OCI-LY7 (cell line): Measurements from ENCODE around the gene CAP1. TPM values are rescaled to one million over a fixed set of nuclear protein-coding genes. Genes with fewer than 3 reads are reported as not detected.

Experiments used
- BruUV-seq: library from RNA; stranded (reverse); fragments of 400-500 nt; replicated peaks from 2 replicates; lab custom pipeline; 2021; lab: Mats Ljungman, UMichigan
- CTCF ChIA-PET: fragments of 300-600 bp; sonication (Branson Sonifier 250); formaldehyde crosslinking; loops from one replicate; lab custom pipeline; 2022; ENCODE audit warnings: antibody characterized with exemption; ENCODE audit not compliant: unreplicated experiment; lab: Charles Lee
- POLR2A ChIA-PET: fragments of 300-600 bp; sonication (Branson Sonifier 250); formaldehyde crosslinking; loops from one replicate; lab custom pipeline; 2022; ENCODE audit warnings: antibody characterized with exemption; lab: Charles Lee
- DNase-seq: peaks from one replicate; pipeline ENCODE4 v3.0.0-alpha.2; 2015; ENCODE audit warnings: low spot score
- H2AFZ ChIP-seq: fragments of 200-600 bp; sonication (generic), shearing (Covaris generic); 2 replicates; pipeline ENCODE4 v1.6.1; 2014; ENCODE audit warnings: mild to moderate bottlenecking, antibody characterized with exemption, low read length, moderate library complexity
- H3K27ac ChIP-seq: fragments of 200-600 bp; sonication (generic); 2 replicates; pipeline ENCODE4 v1.5.1; 2014; ENCODE audit warnings: mixed run types, low read depth, mild to moderate bottlenecking, moderate library complexity, low read length, inconsistent platforms; ENCODE audit not compliant: poor library complexity, severe bottlenecking
- H3K36me3 ChIP-seq: fragments of 200-600 bp; sonication (generic); 2 replicates; pipeline ENCODE4 v1.6.1; 2014; ENCODE audit warnings: mild to moderate bottlenecking, antibody characterized with exemption, low read length, moderate library complexity, mixed read lengths; ENCODE audit not compliant: insufficient read depth
- H3K4me1 ChIP-seq: fragments of 200-600 bp; sonication (generic); 2 replicates; pipeline ENCODE4 v1.5.1; 2014; ENCODE audit warnings: mild to moderate bottlenecking, low read length; ENCODE audit not compliant: insufficient read depth, poor library complexity, severe bottlenecking
- H3K4me2 ChIP-seq: fragments of 200-600 bp; sonication (generic); 2 replicates; pipeline ENCODE4 v1.6.1; 2014; ENCODE audit warnings: mild to moderate bottlenecking, low read length
- H3K4me3 ChIP-seq: fragments of 200-600 bp; sonication (generic); 2 replicates; pipeline ENCODE4 v1.5.1; 2014; ENCODE audit warnings: mild to moderate bottlenecking, low read depth, low read length; ENCODE audit not compliant: poor library complexity, severe bottlenecking
- H3K79me2 ChIP-seq: fragments of 200-600 bp; sonication (generic); 2 replicates; pipeline ENCODE4 v1.6.1; 2016; ENCODE audit warnings: low read depth, mild to moderate bottlenecking, low read length, moderate library complexity, mixed read lengths; ENCODE audit not compliant: insufficient read depth
- H3K9me2 ChIP-seq: fragments of 200-600 bp; sonication (generic); 2 replicates; pipeline ENCODE4 v1.6.1; 2016; ENCODE audit warnings: mild to moderate bottlenecking, low read length, mixed read lengths; ENCODE audit not compliant: insufficient read depth
- H3K9me3 ChIP-seq: fragments of 200-600 bp; sonication (generic); 2 replicates; pipeline ENCODE4 v1.6.1; 2014; ENCODE audit warnings: mild to moderate bottlenecking, mixed run types, low read length, mixed read lengths
- H4K20me1 ChIP-seq: fragments of 200-600 bp; sonication (generic); 2 replicates; pipeline ENCODE4 v1.6.1; 2014; ENCODE audit warnings: mild to moderate bottlenecking, antibody characterized with exemption, low read length, moderate library complexity, mixed read lengths; ENCODE audit not compliant: insufficient read depth
- CTCF ChIP-seq: fragments of 200-600 bp; sonication (generic); conservative IDR thresholded peaks from 2 replicates; pipeline ENCODE4 v1.5.1; 2014; ENCODE audit warnings: mild to moderate bottlenecking, antibody characterized with exemption, low read length, moderate library complexity, mixed read lengths
- EZH2phosphoT487 ChIP-seq: fragments of 200-600 bp; sonication (generic); IDR thresholded peaks from 2 replicates; pipeline ENCODE4 v1.6.1; 2018; ENCODE audit warnings: low read depth, borderline replicate concordance, mild to moderate bottlenecking, mixed run types, antibody characterized with exemption, low read length, moderate library complexity, mixed read lengths
- intact Hi-C: fragments of 100-400 bp; cut with micrococcal nuclease; formaldehyde crosslinking; loops from one replicate; pipeline ENCODE4 v1.10.0; 2022; ENCODE audit not compliant: unreplicated experiment
- total RNA-seq, 2 experiments: library from RNA; depleted of rRNA in 1 of 2; stranded (reverse); fragments of >200 nt in 1 of 2; shearing (Covaris generic) in 1 of 2; gene quantifications; 2 replicates each; pipeline ENCODE4 v1.2.3, GENCODE V29; 2014 to 2022

The CAP1 gene
- total RNA-seq, 2 experiments from 2014 or later, result 193 to 296 TPM

- no peak overlapping the region for H2AFZ ChIP-seq
- ChIA-PET CTCF (no interaction called here), POLR2A (interaction anchor here (0.6 to 1.1 kb wide), 4 partner anchors 12 to 281 kb away, joined by 3 to 4 read pairs (median 3); no protein-coding TSS in a partner anchor)
- peaks cover 82% of the 10 kb centered on the region for H3K36me3 ChIP-seq
- intact Hi-C loops, result no loop called here
- H3K79me2 ChIP-seq, result no peaks in the 10 kb centered on the region
- BruUV-seq, result no TSS peak
- H3K4me3 ChIP-seq, result no peak overlapping the region
- TF ChIP-seq EZH2phosphoT487 (no peak), CTCF (no peak)
- no peaks in the 10 kb centered on the region for H3K4me1 ChIP-seq
- no peaks in the 10 kb centered on the region for H3K9me2 ChIP-seq
- no peaks in the 10 kb centered on the region for H4K20me1 ChIP-seq
- no peak for DNase-seq
- H3K27ac ChIP-seq, result no peak overlapping the region
- H3K4me2 ChIP-seq, result no peak overlapping the region
- no peaks in the 10 kb centered on the region for H3K9me3 ChIP-seq
Measured at GRCh38 chr1:40076895-40077312, 36.4 kb downstream of the CAP1 start.

GRCh38 chr1:40078512-40079333, 38.2 kb downstream of the CAP1 start:
- no peak overlapping the region for H2AFZ ChIP-seq
- peaks cover 78% of the 10 kb centered on the region for H3K36me3 ChIP-seq
- H4K20me1 ChIP-seq, result no peaks in the 10 kb centered on the region
- H3K9me2 ChIP-seq, result no peaks in the 10 kb centered on the region
- intact Hi-C loops, result loop anchor here (1.0 kb wide), 1 partner anchor 260 kb away; no protein-coding TSS in a partner anchor
- no peak overlapping the region for H3K4me2 ChIP-seq
- POLR2A ChIA-PET, result no interaction called here
- BruUV-seq, result no TSS peak
- H3K9me3 ChIP-seq, result no peaks in the 10 kb centered on the region
- no peaks in the 10 kb centered on the region for H3K79me2 ChIP-seq
- no peaks in the 10 kb centered on the region for H3K4me1 ChIP-seq
- peak; percentile 86 for TF ChIP-seq CTCF
- TF ChIP-seq EZH2phosphoT487, result no peak
- CTCF ChIA-PET, result interaction anchor here (0.6 kb wide), 1 partner anchor 236 kb away, joined by 4 read pairs; no protein-coding TSS in a partner anchor
- H3K4me3 ChIP-seq, result no peak overlapping the region
- DNase-seq, result peak; percentile 70
- no peak overlapping the region for H3K27ac ChIP-seq
